SK-N-MC (cell line): ENCODE data around the gene C4orf54.

Source experiments
- DNase-seq: peaks from one replicate; pipeline ENCODE4 v3.0.0-alpha.2; 2011; ENCODE audit warnings: low read depth, low spot score
- H3K27ac ChIP-seq: fragments of 200-600 bp; sonication (generic); 2 replicates; pipeline ENCODE4 v1.5.1; 2016; ENCODE audit warnings: mixed run types
- H3K36me3 ChIP-seq: fragments of 200-600 bp; sonication (generic); 2 replicates; pipeline ENCODE4 v1.6.1; 2017; ENCODE audit warnings: antibody characterized with exemption, low read length, mixed read lengths; ENCODE audit not compliant: insufficient read depth
- H3K4me3 ChIP-seq: fragments of 200-600 bp; sonication (generic); 2 replicates; pipeline ENCODE4 v1.5.1; 2016
- H3K9ac ChIP-seq: fragments of 200-600 bp; sonication (generic); 2 replicates; pipeline ENCODE4 v1.8.0; 2017; ENCODE audit warnings: mixed run types, mixed read lengths; ENCODE audit not compliant: insufficient read length
- H3K9me3 ChIP-seq: fragments of 200-600 bp; sonication (generic); 2 replicates; pipeline ENCODE4 v1.6.1; 2017; ENCODE audit warnings: low read depth, mild to moderate bottlenecking, antibody characterized with exemption, low read length, moderate library complexity, mixed read lengths
- EZH2 ChIP-seq: fragments of 200-600 bp; sonication (generic); IDR thresholded peaks from one replicate; pipeline ENCODE4 v1.6.1; 2017; ENCODE audit warnings: antibody characterized with exemption
- FOXP2 ChIP-seq: optimal IDR thresholded peaks from 2 replicates; pipeline ENCODE3; 2011; ENCODE audit warnings: mild to moderate bottlenecking, moderate library complexity; ENCODE audit not compliant: insufficient read depth; ENCODE audit errors: extremely low read length, control extremely low read depth
- POLR2AphosphoS5 ChIP-seq: IDR thresholded peaks from 2 replicates; pipeline ENCODE4 v1.6.1; 2012; ENCODE audit warnings: mild to moderate bottlenecking, low read depth, low read length, borderline replicate concordance

C4orf54 gene

GRCh38 chr4:99651016-99651769, 6.4 kb downstream of the C4orf54 start:
- no peaks in the 10 kb centered on the region for H3K9me3 ChIP-seq
- no peak overlapping the region for H3K9ac ChIP-seq
- TF ChIP-seq POLR2AphosphoS5 (no peak), FOXP2 (no peak), EZH2 (no peak)
- no peak overlapping the region for H3K27ac ChIP-seq
- no peaks in the 10 kb centered on the region for H3K36me3 ChIP-seq
- DNase-seq = no peak
- H3K4me3 ChIP-seq = no peak overlapping the region

GRCh38 chr4:99649778-99650177, 7.8 kb downstream of the C4orf54 start:
- no peak overlapping the region for H3K27ac ChIP-seq
- H3K4me3 ChIP-seq = no peak overlapping the region
- no peaks in the 10 kb centered on the region for H3K9me3 ChIP-seq
- no peak overlapping the region for H3K9ac ChIP-seq
- no peak for TF ChIP-seq EZH2
- no peak for DNase-seq
- no peaks in the 10 kb centered on the region for H3K36me3 ChIP-seq

- H3K9ac ChIP-seq = no peak overlapping the region
- no peak overlapping the region for H3K4me3 ChIP-seq
- H3K9me3 ChIP-seq = no peaks in the 10 kb centered on the region
- TF ChIP-seq FOXP2 (no peak), POLR2AphosphoS5 (no peak), EZH2 (no peak)
- DNase-seq = no peak
- H3K36me3 ChIP-seq = no peaks in the 10 kb centered on the region
- H3K27ac ChIP-seq = no peak overlapping the region
Measured at GRCh38 chr4:99649208-99649607, 8.4 kb downstream of the C4orf54 start.

- Histone ChIP-seq H3K4me3 (no peak overlapping the region), H3K9ac (no peak overlapping the region), H3K36me3 (no peaks in the 10 kb centered on the region), H3K9me3 (no peaks in the 10 kb centered on the region), H3K27ac (no peak overlapping the region)
- TF ChIP-seq FOXP2 (no peak), EZH2 (no peak), POLR2AphosphoS5 (no peak)
- no peak for DNase-seq
Measured at GRCh38 chr4:99648321-99648720, 9.3 kb downstream of the C4orf54 start.

- no peaks in the 10 kb centered on the region for H3K36me3 ChIP-seq
- no peak overlapping the region for H3K27ac ChIP-seq
- H3K9ac ChIP-seq = no peak overlapping the region
- H3K9me3 ChIP-seq = no peaks in the 10 kb centered on the region
- H3K4me3 ChIP-seq = no peak overlapping the region
- DNase-seq = no peak
- no peak for TF ChIP-seq FOXP2
- TF ChIP-seq POLR2AphosphoS5 = no peak
- no peak for TF ChIP-seq EZH2
Measured at GRCh38 chr4:99647071-99647470, 10.6 kb downstream of the C4orf54 start.

- Histone ChIP-seq H3K9ac (no peak overlapping the region), H3K9me3 (no peaks in the 10 kb centered on the region), H3K27ac (no peak overlapping the region), H3K36me3 (no peaks in the 10 kb centered on the region), H3K4me3 (no peak overlapping the region)
- no peak for TF ChIP-seq FOXP2
- TF ChIP-seq POLR2AphosphoS5 = no peak
- TF ChIP-seq EZH2 = no peak
- DNase-seq = no peak
Measured at GRCh38 chr4:99645638-99646037, 12.0 kb downstream of the C4orf54 start.

GRCh38 chr4:99645036-99645435, 12.6 kb downstream of the C4orf54 start:
- H3K9ac ChIP-seq = no peak overlapping the region
- TF ChIP-seq EZH2 (no peak), FOXP2 (no peak), POLR2AphosphoS5 (no peak)
- H3K27ac ChIP-seq = no peak overlapping the region
- no peaks in the 10 kb centered on the region for H3K9me3 ChIP-seq
- no peak for DNase-seq
- no peaks in the 10 kb centered on the region for H3K36me3 ChIP-seq
- no peak overlapping the region for H3K4me3 ChIP-seq

GRCh38 chr4:99644453-99644852, 13.2 kb downstream of the C4orf54 start:
- DNase-seq = no peak
- Histone ChIP-seq H3K9me3 (no peaks in the 10 kb centered on the region), H3K36me3 (no peaks in the 10 kb centered on the region), H3K27ac (no peak overlapping the region), H3K4me3 (no peak overlapping the region), H3K9ac (no peak overlapping the region)
- no peak for TF ChIP-seq POLR2AphosphoS5
- no peak for TF ChIP-seq FOXP2
- no peak for TF ChIP-seq EZH2

GRCh38 chr4:99642725-99643489, 14.7 kb downstream of the C4orf54 start:
- no peak overlapping the region for H3K9ac ChIP-seq

More at GRCh38 chr4:99642725-99643489, 14.7 kb downstream of the C4orf54 start:
- TF ChIP-seq POLR2AphosphoS5 (no peak), EZH2 (no peak), FOXP2 (no peak)
- Histone ChIP-seq H3K27ac (no peak overlapping the region), H3K4me3 (no peak overlapping the region), H3K9me3 (no peaks in the 10 kb centered on the region), H3K36me3 (no peaks in the 10 kb centered on the region)
- no peak for DNase-seq
